Activated CD4-positive, alpha-beta memory T cell treated with anti-CD3 and anti-CD28 coated beads, Interleukin-2, amount 10 ng/mL, durations not matched to agents 7 days and 5 days (primary cell): Measurements from ENCODE around the gene TSPEAR. TPM values are rescaled to one million over a fixed set of nuclear protein-coding genes. Genes with fewer than 3 reads are reported as not detected.

Source experiments
- CTCF ChIA-PET: fragments of 350-600 bp; sonication (Branson Sonifier 250); formaldehyde crosslinking; loops from one replicate; lab custom pipeline; 2021; ENCODE audit warnings: antibody characterized with exemption, inconsistent platforms; lab: Charles Lee
- POLR2A ChIA-PET: fragments of 350-600 bp; sonication (Branson Sonifier 250); formaldehyde crosslinking; loops from one replicate; lab custom pipeline; 2021; ENCODE audit warnings: antibody characterized with exemption; lab: Charles Lee
- DNase-seq: peaks from one replicate; pipeline ENCODE4 v3.0.0-alpha.2; 2020
- H3K27ac Mint-ChIP-seq: one replicate; pipeline ENCODE4 v1.8.0; 2021; ENCODE audit warnings: mild to moderate bottlenecking, mixed read lengths
- H3K27me3 Mint-ChIP-seq: one replicate; pipeline ENCODE4 v1.8.0; 2021; ENCODE audit warnings: mixed read lengths
- H3K36me3 Mint-ChIP-seq: one replicate; pipeline ENCODE4 v1.8.0; 2021; ENCODE audit warnings: low read depth, mixed read lengths
- H3K4me1 Mint-ChIP-seq: one replicate; pipeline ENCODE4 v1.8.0; 2021; ENCODE audit warnings: mixed read lengths
- H3K4me3 Mint-ChIP-seq: one replicate; pipeline ENCODE4 v1.8.0; 2021; ENCODE audit warnings: mild to moderate bottlenecking, mixed read lengths
- H3K9me3 Mint-ChIP-seq: one replicate; pipeline ENCODE4 v1.8.0; 2021; ENCODE audit warnings: mixed read lengths
- total RNA-seq, 2 experiments: library from RNA; stranded (reverse); gene quantifications; one replicate each; pipeline ENCODE4 v1.2.3, GENCODE V29; 2021

TSPEAR gene
- total RNA-seq, 2 experiments from 2014 or later: not detected

DNA sequence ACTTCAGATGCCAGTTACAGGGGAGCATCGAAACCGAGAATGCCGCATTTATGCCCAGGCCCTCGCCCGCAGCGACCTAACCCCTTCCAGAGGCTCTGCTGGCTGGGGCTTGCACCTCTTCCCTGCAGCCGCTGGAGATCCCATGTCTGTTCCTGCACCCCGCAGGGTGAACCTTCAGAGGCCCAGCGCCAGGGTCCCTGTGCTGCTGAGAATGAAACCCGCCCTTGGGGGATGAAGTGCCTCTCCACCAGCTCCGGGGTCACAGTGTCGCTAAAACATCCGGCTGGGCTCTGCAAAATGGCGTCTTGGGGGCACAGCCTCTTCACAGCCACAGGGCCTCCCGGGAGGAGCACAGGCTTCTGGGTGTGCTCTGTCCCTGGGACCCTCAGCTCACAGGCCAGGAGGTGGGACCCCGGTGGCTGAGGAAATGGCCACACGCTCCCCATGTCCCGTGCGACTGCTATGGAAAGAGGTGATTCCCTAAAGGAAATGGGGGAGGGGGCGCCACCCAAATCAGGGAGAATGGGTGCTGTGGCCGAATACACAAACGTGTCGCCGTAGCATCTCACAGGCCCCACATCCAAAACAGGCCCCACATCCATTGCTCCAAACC is 39.9 kb upstream of the TSPEAR start:
- POLR2A ChIA-PET: no interaction called here
- no peaks in the 10 kb centered on the region for H3K9me3 Mint-ChIP-seq
- CTCF ChIA-PET: interaction anchor here (1.1 kb wide), 1 partner anchor 42 kb away, joined by 3 read pairs; no protein-coding TSS in a partner anchor
- DNase-seq: no peak
- H3K27ac Mint-ChIP-seq: no peak overlapping the region
- H3K4me3 Mint-ChIP-seq: no peak overlapping the region
- no peaks in the 10 kb centered on the region for H3K4me1 Mint-ChIP-seq
- H3K27me3 Mint-ChIP-seq: peaks cover 7% of the 10 kb centered on the region
- no peaks in the 10 kb centered on the region for H3K36me3 Mint-ChIP-seq

DNA sequence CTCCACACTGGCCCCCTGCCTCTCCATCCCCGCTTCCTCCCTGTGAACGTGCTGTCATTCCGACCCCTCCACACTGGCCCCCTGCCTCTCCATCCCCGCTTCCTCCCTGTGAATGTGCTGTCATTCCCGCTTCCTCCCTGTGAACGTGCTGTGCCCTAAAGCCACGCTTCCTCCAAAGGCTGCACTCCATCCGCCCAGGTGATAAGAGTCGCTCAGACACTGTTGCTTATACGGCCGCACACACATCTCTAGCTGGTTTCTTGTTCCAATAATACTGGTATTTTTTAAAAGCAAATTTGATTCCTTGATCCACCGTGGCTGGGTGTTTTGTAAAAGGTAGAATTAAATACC is 39.3 kb upstream of the TSPEAR start:
- peaks cover 7% of the 10 kb centered on the region for H3K27me3 Mint-ChIP-seq
- POLR2A ChIA-PET: no interaction called here
- DNase-seq: no peak
- no peak overlapping the region for H3K4me3 Mint-ChIP-seq
- H3K4me1 Mint-ChIP-seq: no peaks in the 10 kb centered on the region
- no peaks in the 10 kb centered on the region for H3K9me3 Mint-ChIP-seq
- CTCF ChIA-PET: interaction anchor here (1.1 kb wide), 1 partner anchor 43 kb away, joined by 3 read pairs; no protein-coding TSS in a partner anchor
- no peaks in the 10 kb centered on the region for H3K36me3 Mint-ChIP-seq
- H3K27ac Mint-ChIP-seq: no peak overlapping the region

DNA sequence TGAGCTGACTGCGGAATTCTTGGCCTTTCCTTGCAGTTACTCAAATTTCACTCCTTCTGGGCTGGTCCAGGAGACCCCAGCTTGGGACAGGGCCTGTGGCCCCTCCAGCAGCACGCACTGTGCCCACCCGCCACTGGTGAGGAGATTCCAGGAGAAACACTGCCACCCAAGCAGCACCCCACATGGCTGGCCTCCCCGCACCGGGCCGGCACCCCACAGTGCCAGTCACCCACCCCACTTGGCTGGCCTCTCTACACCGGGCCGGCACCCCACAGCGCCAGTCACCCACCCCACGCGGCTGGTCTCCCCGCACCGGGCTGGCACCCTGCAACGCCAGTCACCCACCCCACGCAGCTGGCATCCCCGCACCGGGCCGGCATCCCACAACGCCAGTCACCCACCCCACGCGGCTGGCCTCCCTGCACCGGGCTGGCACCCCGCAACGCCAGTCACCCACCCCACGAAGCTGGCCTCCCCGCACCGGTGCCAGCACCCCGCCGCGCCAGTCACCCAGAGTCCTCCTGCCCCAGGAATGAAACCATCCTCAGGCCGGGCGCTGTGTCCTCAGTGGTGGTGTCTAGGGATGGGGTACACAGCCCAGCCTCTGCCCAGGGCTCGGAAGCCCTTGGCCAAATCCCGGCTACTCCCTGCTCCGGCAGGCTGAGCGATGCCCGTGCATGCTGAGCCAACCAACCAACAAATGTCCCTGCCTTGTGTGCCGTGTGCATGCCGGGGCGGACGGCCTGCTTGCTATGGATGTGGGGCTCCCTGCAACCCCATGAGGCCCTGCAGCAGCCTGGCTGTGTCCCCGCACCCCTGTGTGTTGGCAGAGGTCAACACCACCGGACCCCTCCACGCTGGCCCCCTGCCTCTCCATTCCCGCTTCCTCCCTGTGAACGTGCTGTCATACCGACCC is 38.6 kb upstream of the TSPEAR start:
- Mint-ChIP-seq H3K9me3 (no peaks in the 10 kb centered on the region), H3K36me3 (no peaks in the 10 kb centered on the region), H3K27me3 (peaks cover 7% of the 10 kb centered on the region), H3K4me1 (no peaks in the 10 kb centered on the region), H3K27ac (no peak overlapping the region), H3K4me3 (no peak overlapping the region)
- DNase-seq: no peak
- CTCF ChIA-PET: interaction anchor here (1.1 kb wide), 1 partner anchor 43 kb away, joined by 3 read pairs; no protein-coding TSS in a partner anchor
- POLR2A ChIA-PET: no interaction called here

DNA sequence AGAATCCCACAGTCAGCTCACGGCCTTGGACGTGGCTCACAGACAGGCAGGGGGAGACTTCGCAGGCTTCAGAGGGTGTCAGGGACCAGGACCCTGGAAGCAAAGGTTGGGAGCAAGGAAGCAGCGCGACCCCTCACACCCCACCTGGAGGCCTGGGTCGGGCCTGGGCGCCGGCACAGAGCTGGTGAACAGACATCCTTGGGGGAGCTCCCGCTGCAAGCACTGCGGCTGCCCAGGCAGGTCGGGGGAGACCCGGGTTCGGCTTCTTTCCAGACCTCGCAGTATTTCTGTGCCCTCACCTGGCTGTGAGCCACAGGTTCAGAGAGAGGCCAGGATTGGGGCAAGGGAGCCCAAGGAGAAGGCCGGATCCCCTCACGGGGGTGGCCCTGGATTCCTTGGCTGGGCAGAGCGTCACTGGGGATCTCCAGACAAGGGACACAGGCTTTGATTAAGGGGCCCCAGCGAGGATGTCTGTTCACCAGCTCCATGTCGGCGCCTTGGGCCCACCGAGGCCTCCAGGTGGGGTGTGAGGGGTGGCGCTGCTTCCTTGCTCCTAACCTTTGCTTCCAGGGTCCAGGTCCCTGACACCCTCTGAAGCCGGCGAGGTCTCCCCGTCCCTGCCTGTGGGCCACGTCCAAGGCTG is 37.9 kb upstream of the TSPEAR start:
- Mint-ChIP-seq H3K27ac (no peak overlapping the region), H3K4me3 (no peak overlapping the region)

DNA sequence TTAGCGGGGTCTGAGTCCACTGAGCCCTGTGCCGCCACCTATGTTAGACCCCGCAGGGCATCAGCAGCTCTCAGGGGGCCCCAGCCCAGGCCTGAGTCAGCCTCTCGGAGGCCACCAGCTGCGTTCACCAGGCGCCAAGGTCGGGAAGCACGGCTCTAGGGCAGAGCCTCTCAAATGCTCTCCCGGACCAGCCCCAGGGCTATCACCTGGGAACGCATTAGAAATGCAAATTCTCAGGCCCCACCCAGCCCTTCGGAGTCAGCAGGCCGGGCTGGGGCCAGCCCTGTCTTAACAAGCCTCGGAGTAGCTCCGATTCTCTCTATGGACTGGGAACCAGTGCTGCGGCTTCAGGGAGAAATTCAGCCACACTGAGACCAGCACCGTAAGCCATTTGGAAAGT is 37.2 kb upstream of the TSPEAR start:
- H3K27me3 Mint-ChIP-seq: peaks cover 8% of the 10 kb centered on the region
- H3K36me3 Mint-ChIP-seq: no peaks in the 10 kb centered on the region
- ChIA-PET POLR2A (no interaction called here), CTCF (no interaction called here)
- no peak for DNase-seq
- no peak overlapping the region for H3K4me3 Mint-ChIP-seq
- H3K27ac Mint-ChIP-seq: no peak overlapping the region
- H3K9me3 Mint-ChIP-seq: no peaks in the 10 kb centered on the region
- H3K4me1 Mint-ChIP-seq: no peaks in the 10 kb centered on the region

More for the DNA sequence above, 37.9 kb upstream of the TSPEAR start:
- Mint-ChIP-seq H3K27me3 (peaks cover 7% of the 10 kb centered on the region), H3K9me3 (no peaks in the 10 kb centered on the region), H3K36me3 (no peaks in the 10 kb centered on the region), H3K4me1 (no peaks in the 10 kb centered on the region)
- POLR2A ChIA-PET: no interaction called here
- no peak for DNase-seq
- CTCF ChIA-PET: no interaction called here

DNA sequence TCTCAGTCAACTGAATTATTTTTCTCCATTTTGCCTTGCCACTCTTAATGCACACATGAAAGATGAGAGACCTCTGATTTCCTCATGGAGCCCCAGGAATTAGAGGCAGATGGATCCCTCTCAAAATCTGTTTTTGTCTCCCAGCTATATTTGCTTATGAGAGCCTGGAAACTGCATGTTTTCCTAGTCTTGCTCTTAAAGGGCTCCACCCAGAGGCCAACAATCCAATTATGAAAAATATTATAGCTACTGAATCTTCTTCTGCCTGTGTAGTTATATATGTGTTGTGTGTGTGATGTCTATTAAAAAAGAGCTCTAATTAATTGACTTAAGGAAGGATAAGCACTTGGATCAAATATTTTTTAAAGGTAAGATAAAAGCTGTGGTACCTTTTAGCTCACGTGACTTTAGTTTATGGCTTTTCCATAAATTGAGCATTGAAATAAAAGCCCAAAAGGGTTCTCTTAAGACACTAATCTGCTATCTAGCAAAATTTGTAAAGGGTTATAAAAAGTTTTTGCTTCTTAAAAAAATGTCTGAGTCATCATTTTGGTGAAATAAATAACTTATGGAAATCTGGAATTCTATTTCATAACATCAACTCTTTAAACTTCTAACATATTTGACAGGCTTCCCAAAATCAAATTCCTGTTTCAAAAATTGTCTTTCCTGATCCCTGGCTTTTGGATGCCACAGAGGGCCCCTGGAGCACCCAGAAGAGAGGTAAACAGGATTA is 31.2 kb upstream of the TSPEAR start:
- no peaks in the 10 kb centered on the region for H3K4me1 Mint-ChIP-seq
- peaks cover 11% of the 10 kb centered on the region for H3K27me3 Mint-ChIP-seq
- H3K36me3 Mint-ChIP-seq: no peaks in the 10 kb centered on the region
- no peak for DNase-seq
- no peak overlapping the region for H3K27ac Mint-ChIP-seq
- POLR2A ChIA-PET: no interaction called here
- no peaks in the 10 kb centered on the region for H3K9me3 Mint-ChIP-seq
- no peak overlapping the region for H3K4me3 Mint-ChIP-seq
- CTCF ChIA-PET: interaction anchor here (0.6 to 2.7 kb wide), 9 partner anchors 14 to 232 kb away, joined by 3 to 16 read pairs (median 4); no protein-coding TSS in a partner anchor

DNA sequence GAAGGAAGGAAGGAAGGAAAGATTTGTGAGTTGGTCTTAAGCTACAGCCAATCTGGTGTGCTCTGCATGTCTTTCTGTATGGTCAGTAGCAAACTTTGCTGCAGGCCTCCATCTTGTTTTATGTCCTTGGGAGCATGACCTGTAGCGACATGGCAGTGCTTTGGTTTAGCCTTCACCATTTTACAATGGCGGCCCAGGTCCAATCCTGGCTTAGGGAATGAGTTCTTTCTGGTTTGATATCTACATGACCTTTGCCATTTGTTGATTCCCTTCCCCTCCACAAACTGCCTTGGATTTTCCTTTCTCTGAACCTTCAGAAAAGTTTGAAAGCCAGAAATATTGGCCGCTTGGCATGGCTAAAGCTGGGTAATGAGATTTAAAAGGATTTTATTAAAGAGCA is 30.5 kb upstream of the TSPEAR start:
- ChIA-PET POLR2A (no interaction called here), CTCF (interaction anchor here (0.6 to 2.7 kb wide), 9 partner anchors 13 to 232 kb away, joined by 3 to 16 read pairs (median 4); no protein-coding TSS in a partner anchor)
- no peaks in the 10 kb centered on the region for H3K36me3 Mint-ChIP-seq
- H3K4me1 Mint-ChIP-seq: no peaks in the 10 kb centered on the region
- no peak for DNase-seq
- no peak overlapping the region for H3K4me3 Mint-ChIP-seq
- H3K27ac Mint-ChIP-seq: no peak overlapping the region
- H3K27me3 Mint-ChIP-seq: peaks cover 10% of the 10 kb centered on the region
- no peaks in the 10 kb centered on the region for H3K9me3 Mint-ChIP-seq

DNA sequence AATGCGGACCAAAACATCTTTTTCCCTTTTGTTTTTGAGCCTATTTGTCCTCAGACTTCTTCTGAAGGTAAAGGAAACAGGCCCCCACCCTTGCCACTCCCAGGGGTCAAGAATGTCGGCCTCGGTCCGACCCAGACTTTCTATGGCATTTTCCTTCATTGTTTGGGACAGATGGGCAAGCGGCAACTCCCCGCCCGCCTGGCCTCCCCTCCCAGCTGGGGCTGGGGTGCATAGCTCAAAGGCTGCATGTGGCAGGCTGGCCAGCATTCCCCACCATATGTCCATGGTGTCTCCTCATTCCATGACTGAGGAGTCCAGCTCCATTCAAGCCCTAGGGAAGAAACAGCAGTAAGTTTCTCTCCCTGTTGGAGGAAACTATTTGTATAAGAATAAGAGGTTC is 29.4 kb upstream of the TSPEAR start:
- ChIA-PET POLR2A (interaction anchor here (0.6 kb wide), 1 partner anchor 13 kb away, joined by 3 read pairs; no protein-coding TSS in a partner anchor), CTCF (interaction anchor here (0.9 to 2.0 kb wide), 4 partner anchors 53 to 230 kb away, joined by 3 to 15 read pairs (median 6); no protein-coding TSS in a partner anchor)
- no peak overlapping the region for H3K4me3 Mint-ChIP-seq
- no peak for DNase-seq
- H3K9me3 Mint-ChIP-seq: no peaks in the 10 kb centered on the region
- H3K4me1 Mint-ChIP-seq: no peaks in the 10 kb centered on the region
- H3K27ac Mint-ChIP-seq: no peak overlapping the region
- H3K27me3 Mint-ChIP-seq: peaks cover 8% of the 10 kb centered on the region
- H3K36me3 Mint-ChIP-seq: no peaks in the 10 kb centered on the region

DNA sequence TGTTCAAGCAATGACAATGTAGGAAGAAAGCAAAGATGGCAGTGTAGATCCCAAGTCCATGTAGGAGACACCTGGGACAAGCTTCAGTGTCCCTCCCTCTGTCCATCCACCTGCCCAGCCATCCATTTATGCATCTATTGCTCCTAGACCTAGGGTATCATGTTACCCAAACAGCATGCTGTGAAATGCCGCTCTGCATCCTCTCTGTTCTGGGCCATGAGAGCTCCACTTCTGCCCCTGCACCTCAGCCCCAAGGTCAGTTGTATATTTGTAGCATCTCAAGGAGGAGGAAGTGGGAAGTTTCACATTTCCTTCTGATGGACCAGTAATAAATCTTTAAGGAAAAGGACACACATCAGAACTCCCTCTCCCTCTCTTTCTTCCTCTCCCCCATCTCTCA is 27.9 kb upstream of the TSPEAR start:
- peaks cover 8% of the 10 kb centered on the region for H3K27me3 Mint-ChIP-seq
- no peak overlapping the region for H3K27ac Mint-ChIP-seq
- H3K4me3 Mint-ChIP-seq: no peak overlapping the region
- no peaks in the 10 kb centered on the region for H3K4me1 Mint-ChIP-seq
- CTCF ChIA-PET: interaction anchor here (2.0 kb wide), 2 partner anchors 54 to 229 kb away, joined by 8 to 15 read pairs; no protein-coding TSS in a partner anchor
- POLR2A ChIA-PET: interaction anchor here (0.7 to 1.4 kb wide), 2 partner anchors 16 to 227 kb away, joined by 3 to 6 read pairs; no protein-coding TSS in a partner anchor
- H3K9me3 Mint-ChIP-seq: no peaks in the 10 kb centered on the region
- H3K36me3 Mint-ChIP-seq: no peaks in the 10 kb centered on the region
- DNase-seq: no peak

DNA sequence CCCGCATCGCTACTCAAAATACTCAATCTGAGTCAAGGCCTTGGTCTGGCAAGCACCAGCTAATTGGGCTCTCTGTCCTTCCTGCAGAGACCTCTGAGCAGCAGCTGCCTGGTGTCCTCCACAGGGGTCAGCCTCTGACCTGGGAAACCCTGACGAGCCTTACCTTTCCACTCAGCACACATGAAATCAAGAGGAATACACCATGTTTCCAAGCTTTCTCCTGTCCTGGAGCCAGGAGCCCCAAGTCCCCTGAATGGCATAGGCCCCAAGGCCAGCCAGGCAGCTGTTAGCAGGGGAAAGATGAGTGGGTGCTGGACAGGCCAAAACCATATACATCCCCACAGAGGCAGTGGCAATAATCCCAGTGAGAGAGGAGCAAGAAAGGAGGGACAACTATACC is 27.2 kb upstream of the TSPEAR start:
- Mint-ChIP-seq H3K4me1 (no peaks in the 10 kb centered on the region), H3K9me3 (no peaks in the 10 kb centered on the region), H3K27ac (no peak overlapping the region), H3K27me3 (peaks cover 6% of the 10 kb centered on the region), H3K36me3 (no peaks in the 10 kb centered on the region), H3K4me3 (no peak overlapping the region)
- CTCF ChIA-PET: no interaction called here
- no peak for DNase-seq
- POLR2A ChIA-PET: no interaction called here

DNA sequence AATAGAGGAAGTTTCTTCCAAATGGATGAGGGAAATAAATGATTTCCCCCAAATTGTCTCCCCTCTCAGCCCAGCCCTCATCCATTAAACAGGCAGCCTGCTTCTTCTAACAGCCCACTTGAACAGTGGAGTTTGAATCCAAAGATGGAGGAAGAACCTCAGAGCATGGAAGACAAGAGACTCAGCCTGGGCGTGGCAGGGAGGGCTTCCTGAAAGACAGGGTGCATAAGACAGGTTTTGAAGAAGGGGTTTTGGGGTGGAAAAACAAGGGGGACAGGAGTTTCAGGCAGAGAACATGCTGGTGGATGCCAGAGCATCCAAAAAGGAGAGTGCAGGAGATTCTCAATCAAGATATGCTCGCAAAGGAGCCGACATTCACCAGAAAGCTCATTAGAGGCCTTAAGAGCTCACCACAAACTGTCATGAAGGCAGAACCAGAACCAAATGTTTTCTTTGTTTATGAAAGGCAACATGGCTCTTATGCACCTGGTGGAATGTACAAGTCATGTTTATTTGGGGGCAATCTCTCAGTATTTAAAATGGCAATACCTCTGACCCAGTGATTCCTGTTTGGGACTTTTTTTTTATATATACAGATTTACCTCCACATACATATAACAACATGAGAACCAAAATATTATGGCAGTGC is 26.5 kb upstream of the TSPEAR start:
- H3K4me3 Mint-ChIP-seq: no peak overlapping the region
- no peak for DNase-seq
- H3K27ac Mint-ChIP-seq: no peak overlapping the region
- peaks cover 4% of the 10 kb centered on the region for H3K27me3 Mint-ChIP-seq
- no peaks in the 10 kb centered on the region for H3K9me3 Mint-ChIP-seq
- ChIA-PET POLR2A (no interaction called here), CTCF (interaction anchor here (1.6 kb wide), 1 partner anchor 24 kb away, joined by 3 read pairs; no protein-coding TSS in a partner anchor)
- no peaks in the 10 kb centered on the region for H3K4me1 Mint-ChIP-seq
- no peaks in the 10 kb centered on the region for H3K36me3 Mint-ChIP-seq
